Urinary bladder (tissue), 4 donors: ENCODE data around the gene AFF3. TPM values are rescaled to one million over a fixed set of nuclear protein-coding genes. Genes with fewer than 3 reads are reported as not detected.

Experiments
- DNase-seq: peaks from one replicate; pipeline ENCODE4 v3.0.0-alpha.2; 2015; ENCODE audit errors: extremely low spot score
- H3K27ac ChIP-seq: one replicate; pipeline ENCODE4 v1.5.1; 2013; ENCODE audit warnings: low read depth, mild to moderate bottlenecking, moderate library complexity
- H3K36me3 ChIP-seq: one replicate; pipeline ENCODE4 v1.6.1; 2013; ENCODE audit warnings: mild to moderate bottlenecking, moderate library complexity; ENCODE audit not compliant: insufficient read depth
- H3K4me1 ChIP-seq: one replicate; pipeline ENCODE4 v1.6.1; 2013; ENCODE audit warnings: mild to moderate bottlenecking, moderate library complexity; ENCODE audit not compliant: insufficient read depth
- H3K4me3 ChIP-seq: one replicate; pipeline ENCODE4 v1.5.1; 2013; ENCODE audit warnings: low read depth, low read length
- WGBS: extraction: QIAGEN DNeasy Blood & Tissue Kit; methylation state at CpG from one replicate; pipeline ENCODE4 v1.1.7; 2013; 5-methylcytosine and 5-hydroxymethylcytosine counted together
- polyA plus RNA-seq: library from polyadenylated mRNA; stranded (reverse); fragments of 200-250 nt; gene quantifications from one replicate; pipeline ENCODE4 v1.2.3, GENCODE V29; 2013
- total RNA-seq: library from RNA; depleted of rRNA; stranded (reverse); fragments of >200 nt; gene quantifications from one replicate; pipeline ENCODE4 v1.2.3, GENCODE V29; 2014
- donor health status: healthy with polysubstance abuse.
- donor health status: healthy.

Gene AFF3
- total and polyA plus RNA-seq, 2 donors: 15.1 to 43.5 TPM

GRCh38 chr2:100004959-100005387, 137.4 kb downstream of the AFF3 start:
- WGBS: 65% methylated on average over 2 of the region's 2 CpGs
- Histone ChIP-seq H3K27ac (no peak overlapping the region), H3K4me3 (no peak overlapping the region), H3K4me1 (no peaks in the 10 kb centered on the region), H3K36me3 (no peaks in the 10 kb centered on the region)
- no peak for DNase-seq

GRCh38 chr2:100004348-100004884, 138.0 kb downstream of the AFF3 start:
- H3K4me3 ChIP-seq: no peak overlapping the region
- 91% methylated on average over 3 of the region's 3 CpGs for WGBS
- H3K4me1 ChIP-seq: no peaks in the 10 kb centered on the region
- DNase-seq: no peak
- no peak overlapping the region for H3K27ac ChIP-seq
- no peaks in the 10 kb centered on the region for H3K36me3 ChIP-seq

- WGBS: 91% methylated on average over 6 of the region's 6 CpGs
- Histone ChIP-seq H3K36me3 (no peaks in the 10 kb centered on the region), H3K4me1 (no peaks in the 10 kb centered on the region), H3K27ac (no peak overlapping the region), H3K4me3 (no peak overlapping the region)
- DNase-seq: no peak
Observed at GRCh38 chr2:100002059-100002458, 140.3 kb downstream of the AFF3 start.

- 91% methylated on average over 22 of the region's 22 CpGs for WGBS
- Histone ChIP-seq H3K36me3 (no peaks in the 10 kb centered on the region), H3K27ac (no peak overlapping the region), H3K4me3 (no peak overlapping the region), H3K4me1 (no peaks in the 10 kb centered on the region)
- DNase-seq: no peak
Observed at GRCh38 chr2:100000915-100001707, 141.3 kb downstream of the AFF3 start.

GRCh38 chr2:99998651-99999320, 143.6 kb downstream of the AFF3 start:
- WGBS: 60% methylated on average over 12 of the region's 12 CpGs
- Histone ChIP-seq H3K27ac (no peak overlapping the region), H3K36me3 (no peaks in the 10 kb centered on the region), H3K4me1 (no peaks in the 10 kb centered on the region), H3K4me3 (no peak overlapping the region)
- peak; percentile 48 for DNase-seq

- DNase-seq: no peak
- H3K27ac ChIP-seq: no peak overlapping the region
- H3K4me1 ChIP-seq: no peaks in the 10 kb centered on the region
- H3K4me3 ChIP-seq: no peak overlapping the region
- H3K36me3 ChIP-seq: peaks cover 2% of the 10 kb centered on the region
- 86% methylated on average over 3 of the region's 3 CpGs for WGBS
Observed at GRCh38 chr2:99989905-99990304, 152.5 kb downstream of the AFF3 start.

GRCh38 chr2:99988599-99988998, 153.8 kb downstream of the AFF3 start:
- Histone ChIP-seq H3K27ac (no peak overlapping the region), H3K4me3 (no peak overlapping the region), H3K36me3 (peaks cover 3% of the 10 kb centered on the region), H3K4me1 (no peaks in the 10 kb centered on the region)
- 47% methylated on average over 3 of the region's 3 CpGs for WGBS
- peak; percentile 18 for DNase-seq

GRCh38 chr2:99987160-99987559, 155.2 kb downstream of the AFF3 start:
- WGBS: 92% methylated on average over 4 of the region's 4 CpGs
- Histone ChIP-seq H3K27ac (no peak overlapping the region), H3K4me1 (no peaks in the 10 kb centered on the region), H3K4me3 (no peak overlapping the region), H3K36me3 (peaks cover 3% of the 10 kb centered on the region)
- no peak for DNase-seq

- DNase-seq: peak; percentile 36
- 46% methylated on average over 4 of the region's 4 CpGs for WGBS
- no peak overlapping the region for H3K4me3 ChIP-seq
- no peak overlapping the region for H3K27ac ChIP-seq
- peaks cover 3% of the 10 kb centered on the region for H3K36me3 ChIP-seq
- H3K4me1 ChIP-seq: no peaks in the 10 kb centered on the region
Observed at GRCh38 chr2:99984799-99985515, 157.4 kb downstream of the AFF3 start.

- Histone ChIP-seq H3K27ac (no peak overlapping the region), H3K36me3 (peaks cover 2% of the 10 kb centered on the region), H3K4me3 (no peak overlapping the region), H3K4me1 (no peaks in the 10 kb centered on the region)
- DNase-seq: no peak
- 94% methylated on average over 2 of the region's 2 CpGs for whole genome bisulfite sequencing
Observed at GRCh38 chr2:99982744-99983143, 159.6 kb downstream of the AFF3 start.

- H3K4me1 ChIP-seq: no peaks in the 10 kb centered on the region
- WGBS: 96% methylated on average over 1 of the region's 1 CpG
- H3K36me3 ChIP-seq: peaks cover 2% of the 10 kb centered on the region
Observed at GRCh38 chr2:99981840-99982239, 160.6 kb downstream of the AFF3 start.

GRCh38 chr2:99980176-99980575, 162.2 kb downstream of the AFF3 start:
- WGBS: 79% methylated on average over 2 of the region's 2 CpGs
- Histone ChIP-seq H3K4me3 (no peak overlapping the region), H3K4me1 (no peaks in the 10 kb centered on the region), H3K36me3 (peaks cover 2% of the 10 kb centered on the region), H3K27ac (no peak overlapping the region)
- DNase-seq: no peak

More at GRCh38 chr2:99981840-99982239, 160.6 kb downstream of the AFF3 start:
- DNase-seq: no peak
- H3K4me3 ChIP-seq: no peak overlapping the region
- no peak overlapping the region for H3K27ac ChIP-seq

- no peak overlapping the region for H3K27ac ChIP-seq
- 71% methylated on average over 1 of the region's 1 CpG for WGBS
- H3K36me3 ChIP-seq: no peaks in the 10 kb centered on the region
- DNase-seq: no peak
- no peak overlapping the region for H3K4me3 ChIP-seq
- no peaks in the 10 kb centered on the region for H3K4me1 ChIP-seq
Observed at GRCh38 chr2:99977966-99978365, 164.4 kb downstream of the AFF3 start.
